Natural killer cell (primary cell): ENCODE data around the gene SYS1. TPM values are rescaled to one million over a fixed set of nuclear protein-coding genes. Genes with fewer than 3 reads are reported as not detected.

Source experiments
- ATAC-seq, 3 donors: fragments of 150-1000 bp in 2 of 3; fragments of 200-7000 bp in 1 of 3; cut with Tn5 transposase; 1 replicate in 1 of 3; 2 replicates in 2 of 3; pipeline ENCODE4 v1.10.0; 2021; ENCODE audit warnings: mild to moderate bottlenecking in 2 of 3, moderate library complexity in 2 of 3
- DNase-seq, 2 donors: peaks; one replicate each; pipeline versions ENCODE4 v3.0.0 to v3.0.0-alpha.2; 2013 to 2021; ENCODE audit warnings: mixed read lengths in 1 of 2
- H3K27ac ChIP-seq: one replicate; pipeline ENCODE4 v1.5.1; 2013; ENCODE audit warnings: mild to moderate bottlenecking, low read length
- H3K27me3 ChIP-seq: one replicate; pipeline ENCODE4 v1.6.1; 2013; ENCODE audit warnings: low read length; ENCODE audit not compliant: control insufficient read depth, insufficient read depth
- H3K36me3 ChIP-seq: one replicate; pipeline ENCODE4 v1.6.1; 2013; ENCODE audit warnings: low read length; ENCODE audit not compliant: control insufficient read depth, insufficient read depth
- H3K4me1 ChIP-seq: one replicate; pipeline ENCODE4 v1.6.1; 2013; ENCODE audit warnings: low read length; ENCODE audit not compliant: control insufficient read depth, insufficient read depth
- H3K4me3 ChIP-seq: one replicate; pipeline ENCODE4 v1.5.1; 2013; ENCODE audit warnings: low read length
- H3K9me3 ChIP-seq: one replicate; pipeline ENCODE4 v1.6.1; 2013; ENCODE audit warnings: low read length; ENCODE audit not compliant: control insufficient read depth, insufficient read depth
- H3K27ac Mint-ChIP-seq, 2 donors: one replicate each; pipeline ENCODE4 v1.8.0; 2022; ENCODE audit warnings: mild to moderate bottlenecking in 2 of 2, mixed read lengths in 2 of 2, moderate library complexity in 1 of 2
- H3K27me3 Mint-ChIP-seq, 2 donors: one replicate each; pipeline ENCODE4 v1.8.0; 2022; ENCODE audit warnings: low read depth in 2 of 2, mixed read lengths in 2 of 2
- H3K36me3 Mint-ChIP-seq: one replicate; pipeline ENCODE4 v1.8.0; 2022; ENCODE audit warnings: mixed read lengths
- H3K4me1 Mint-ChIP-seq, 2 donors: one replicate each; pipeline ENCODE4 v1.8.0; 2022; ENCODE audit warnings: mixed read lengths in 2 of 2
- H3K4me3 Mint-ChIP-seq: one replicate; pipeline ENCODE4 v1.8.0; 2022; ENCODE audit warnings: mild to moderate bottlenecking, moderate library complexity, mixed read lengths
- H3K9me3 Mint-ChIP-seq, 2 donors: one replicate each; pipeline ENCODE4 v1.8.0; 2022; ENCODE audit warnings: mixed read lengths in 2 of 2
- CTCF ChIP-seq: fragments of 200-600 bp; IDR thresholded peaks from one replicate; pipeline ENCODE4 v1.8.0; 2022; ENCODE audit warnings: antibody characterized with exemption
- WGBS: methylation state at CpG from one replicate; pipeline ENCODE4 v1.1.7; 2013; ENCODE audit warnings: missing lambda C conversion rate; ENCODE audit not compliant: insufficient coverage; 5-methylcytosine and 5-hydroxymethylcytosine counted together
- intact Hi-C: fragments of 100-400 bp; cut with micrococcal nuclease; formaldehyde crosslinking; loops from one replicate; pipeline ENCODE4 v1.14.2; 2022
- total RNA-seq, 4 donors: library from RNA; stranded (reverse); fragments of 120-200 nt in 1 of 4; gene quantifications; one replicate each; pipeline versions ENCODE4 v1.2.3 to v1.2.4, GENCODE V29; 2013 to 2022

Gene SYS1
- total RNA-seq, 3 donors from 2014 or later (not counting 1 experiment from before 2014, with no cell fraction given): 73.8 to 77.4 (median 74.0) TPM

GRCh38 chr20:45373353-45374100 lies 10.6 kb downstream of the SYS1 start:
- peaks cover under 1% of the 10 kb centered on the region for H3K36me3 ChIP-seq
- Mint-ChIP-seq H3K27me3 (no peaks in the 10 kb centered on the region), H3K27ac (peak overlapping the region; percentile 84 to 93), H3K4me3 (peak overlapping the region; percentile 85), H3K4me1 (peaks cover 15 to 25% of the 10 kb centered on the region in 2 donors), H3K9me3 (no peaks in the 10 kb centered on the region), H3K36me3 (no peaks in the 10 kb centered on the region)
- H3K9me3 ChIP-seq: no peaks in the 10 kb centered on the region
- DNase-seq (peak; percentile 80 to 95), ATAC-seq (peak; percentile 84 to 88 (median 84))
- no peaks in the 10 kb centered on the region for H3K27me3 ChIP-seq
- H3K27ac ChIP-seq: peak overlapping the region; percentile 81
- H3K4me3 ChIP-seq: peak overlapping the region; percentile 51
- TF ChIP-seq CTCF: peak; percentile 85
- H3K4me1 ChIP-seq: peaks cover 26% of the 10 kb centered on the region
- WGBS: 3% methylated on average over 32 of the region's 38 CpGs
- intact Hi-C loops: loop anchor here (1.0 kb wide), 2 partner anchors 10 to 64 kb away; partner anchors contain the start of gene SYS1

- Mint-ChIP-seq H3K4me1 (peaks cover 12 to 24% of the 10 kb centered on the region in 2 donors), H3K36me3 (no peaks in the 10 kb centered on the region), H3K27ac (peak overlapping the region; percentile 84 to 93), H3K9me3 (no peaks in the 10 kb centered on the region), H3K4me3 (peak overlapping the region; percentile 85), H3K27me3 (no peaks in the 10 kb centered on the region)
- WGBS: 50% methylated on average over 9 of the region's 9 CpGs
- no peak for ATAC-seq
- peak; percentile 46 for TF ChIP-seq CTCF
- Histone ChIP-seq H3K9me3 (no peaks in the 10 kb centered on the region), H3K27ac (peak overlapping the region; percentile 81), H3K4me1 (peaks cover 23% of the 10 kb centered on the region), H3K27me3 (no peaks in the 10 kb centered on the region), H3K36me3 (no peaks in the 10 kb centered on the region), H3K4me3 (peak overlapping the region; percentile 51)
- intact Hi-C loops: no loop called here
- DNase-seq: no peak
These were observed 11.1 kb downstream of the SYS1 start for GRCh38 chr20:45374101-45374467.

GRCh38 chr20:45374966-45375365 lies 12.0 kb downstream of the SYS1 start:
- H3K9me3 ChIP-seq: no peaks in the 10 kb centered on the region
- H3K27me3 ChIP-seq: no peaks in the 10 kb centered on the region
- peaks cover 23% of the 10 kb centered on the region for H3K4me1 ChIP-seq
- no peak overlapping the region for H3K4me3 ChIP-seq
- WGBS: 97% methylated on average over 14 of the region's 14 CpGs
- no peak for ATAC-seq
- Mint-ChIP-seq H3K4me3 (no peak overlapping the region), H3K9me3 (no peaks in the 10 kb centered on the region), H3K27me3 (no peaks in the 10 kb centered on the region), H3K27ac (peak overlapping the region in 1 of 2 donors; percentile 84), H3K4me1 (peaks cover 12 to 24% of the 10 kb centered on the region in 2 donors), H3K36me3 (no peaks in the 10 kb centered on the region)
- DNase-seq: no peak
- TF ChIP-seq CTCF: no peak
- intact Hi-C loops: no loop called here
- H3K27ac ChIP-seq: no peak overlapping the region
- H3K36me3 ChIP-seq: no peaks in the 10 kb centered on the region
